ENCODE measurements around the gene KRTAP13-1.

DNA sequence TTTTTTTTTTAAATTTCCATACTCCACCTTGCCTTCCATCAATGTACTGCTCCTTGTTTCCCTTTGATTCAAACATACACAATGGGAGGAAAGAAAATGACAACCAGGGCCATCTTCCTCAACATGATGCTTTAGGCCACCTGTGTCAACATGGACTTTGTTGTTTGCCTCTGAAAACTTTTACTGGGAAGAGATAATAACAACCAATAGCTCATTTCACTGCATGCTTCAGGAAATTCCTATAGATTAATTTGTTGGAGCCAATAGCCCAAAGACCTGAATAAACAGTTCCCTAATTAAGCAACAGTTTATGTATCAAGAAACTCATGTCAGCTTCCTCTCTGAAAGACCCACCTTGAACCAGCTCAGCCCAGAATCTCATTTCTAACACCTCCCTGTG, 47.4 kb downstream of the KRTAP13-1 start:
- no peak for TF ChIP-seq POLR2A (IDR thresholded peaks at IDR 0.05)
- TF ChIP-seq, protein P1, sequence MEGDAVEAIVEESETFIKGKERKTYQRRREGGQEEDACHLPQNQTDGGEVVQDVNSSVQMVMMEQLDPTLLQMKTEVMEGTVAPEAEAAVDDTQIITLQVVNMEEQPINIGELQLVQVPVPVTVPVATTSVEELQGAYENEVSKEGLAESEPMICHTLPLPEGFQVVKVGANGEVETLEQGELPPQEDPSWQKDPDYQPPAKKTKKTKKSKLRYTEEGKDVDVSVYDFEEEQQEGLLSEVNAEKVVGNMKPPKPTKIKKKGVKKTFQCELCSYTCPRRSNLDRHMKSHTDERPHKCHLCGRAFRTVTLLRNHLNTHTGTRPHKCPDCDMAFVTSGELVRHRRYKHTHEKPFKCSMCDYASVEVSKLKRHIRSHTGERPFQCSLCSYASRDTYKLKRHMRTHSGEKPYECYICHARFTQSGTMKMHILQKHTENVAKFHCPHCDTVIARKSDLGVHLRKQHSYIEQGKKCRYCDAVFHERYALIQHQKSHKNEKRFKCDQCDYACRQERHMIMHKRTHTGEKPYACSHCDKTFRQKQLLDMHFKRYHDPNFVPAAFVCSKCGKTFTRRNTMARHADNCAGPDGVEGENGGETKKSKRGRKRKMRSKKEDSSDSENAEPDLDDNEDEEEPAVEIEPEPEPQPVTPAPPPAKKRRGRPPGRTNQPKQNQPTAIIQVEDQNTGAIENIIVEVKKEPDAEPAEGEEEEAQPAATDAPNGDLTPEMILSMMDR (IDR thresholded peaks at IDR 0.05 in 4 of 5, conservative IDR thresholded peaks at IDR 0.05 in 1 of 5): no peak

Measured in gastrocnemius medialis (tissue), 4 donors.